PC-9 (cell line): Measurements from ENCODE around the gene TCEA3.

Experiments
- EZH2 ChIP-seq: fragments of 200-600 bp; sonication (generic); IDR thresholded peaks from 2 replicates; pipeline ENCODE4 v1.8.0; 2017; ENCODE audit warnings: antibody characterized with exemption, low read depth
- TF ChIP-seq, protein P1 (sequence below): fragments of 200-600 bp; sonication (generic); conservative IDR thresholded peaks from 2 replicates; pipeline ENCODE4 v1.6.1; 2017; ENCODE audit warnings: mixed run types, antibody characterized with exemption, mild to moderate bottlenecking, moderate library complexity

DNA sequence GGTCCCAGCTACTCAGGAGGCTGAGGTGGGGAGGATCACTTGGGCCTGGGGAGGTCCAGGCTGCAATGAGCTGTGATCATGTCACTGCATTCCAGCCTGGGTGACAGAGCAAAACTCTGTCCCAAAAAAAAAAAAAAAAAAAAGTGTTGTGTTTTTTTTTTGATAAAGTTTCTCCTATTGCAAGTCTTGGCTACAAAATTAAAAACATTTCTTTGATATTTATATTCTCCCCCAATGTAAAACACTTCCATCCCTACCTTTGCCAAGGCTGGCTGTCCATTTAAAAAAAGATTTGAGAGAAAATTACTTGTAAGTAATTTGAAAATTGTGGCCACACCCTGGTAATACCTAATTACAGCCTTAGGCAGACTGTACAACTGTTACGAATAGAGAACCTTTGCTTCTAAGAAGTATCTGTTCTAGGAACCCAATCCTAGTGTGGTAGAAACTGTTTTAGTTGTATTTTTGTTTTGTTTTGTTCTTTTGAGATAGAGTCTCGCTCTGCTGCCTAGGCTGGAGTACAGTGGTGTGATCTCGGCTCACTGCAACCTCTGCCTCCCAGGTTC is 66.2 kb downstream of the TCEA3 start:
- TF ChIP-seq, protein P1, sequence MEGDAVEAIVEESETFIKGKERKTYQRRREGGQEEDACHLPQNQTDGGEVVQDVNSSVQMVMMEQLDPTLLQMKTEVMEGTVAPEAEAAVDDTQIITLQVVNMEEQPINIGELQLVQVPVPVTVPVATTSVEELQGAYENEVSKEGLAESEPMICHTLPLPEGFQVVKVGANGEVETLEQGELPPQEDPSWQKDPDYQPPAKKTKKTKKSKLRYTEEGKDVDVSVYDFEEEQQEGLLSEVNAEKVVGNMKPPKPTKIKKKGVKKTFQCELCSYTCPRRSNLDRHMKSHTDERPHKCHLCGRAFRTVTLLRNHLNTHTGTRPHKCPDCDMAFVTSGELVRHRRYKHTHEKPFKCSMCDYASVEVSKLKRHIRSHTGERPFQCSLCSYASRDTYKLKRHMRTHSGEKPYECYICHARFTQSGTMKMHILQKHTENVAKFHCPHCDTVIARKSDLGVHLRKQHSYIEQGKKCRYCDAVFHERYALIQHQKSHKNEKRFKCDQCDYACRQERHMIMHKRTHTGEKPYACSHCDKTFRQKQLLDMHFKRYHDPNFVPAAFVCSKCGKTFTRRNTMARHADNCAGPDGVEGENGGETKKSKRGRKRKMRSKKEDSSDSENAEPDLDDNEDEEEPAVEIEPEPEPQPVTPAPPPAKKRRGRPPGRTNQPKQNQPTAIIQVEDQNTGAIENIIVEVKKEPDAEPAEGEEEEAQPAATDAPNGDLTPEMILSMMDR, result no peak
- TF ChIP-seq EZH2, result no peak
